PC-9 (cell line): Measurements from ENCODE around the gene LRRC58.

Experiments
- CTCF ChIP-seq: fragments of 200-600 bp; sonication (generic); conservative IDR thresholded peaks from 2 replicates; pipeline ENCODE4 v1.6.1; 2017; ENCODE audit warnings: mixed run types, antibody characterized with exemption, mild to moderate bottlenecking, moderate library complexity
- EZH2 ChIP-seq: fragments of 200-600 bp; sonication (generic); IDR thresholded peaks from 2 replicates; pipeline ENCODE4 v1.8.0; 2017; ENCODE audit warnings: antibody characterized with exemption, low read depth

- TF ChIP-seq CTCF (no peak), EZH2 (no peak)
Observed at GRCh38 chr3:120332646-120333045, 16.5 kb downstream of the LRRC58 start.
